ENCODE data around the gene TNRC6B.

- no peak for TF ChIP-seq NFE2 (CRISPR knock-in tag; IDR thresholded peaks at IDR 0.05)
- TF ChIP-seq ATF2 (CRISPR knock-in tag; IDR thresholded peaks at IDR 0.05), result no peak
- TF ChIP-seq NCOA1 (CRISPR knock-in tag; IDR thresholded peaks at IDR 0.05), result no peak
- TF ChIP-seq EP300 (IDR thresholded peaks at IDR 0.05; ENCODE audit: low read depth in 2 of 2, low read length in 2 of 2), result no peak
- TF ChIP-seq EP300 (CRISPR knock-in tag; IDR thresholded peaks at IDR 0.05; ENCODE audit: borderline replicate concordance), result no peak
These were observed 56.2 kb downstream of the TNRC6B start for GRCh38 chr22:40233886-40234285.
